Loucy (cell line): Measurements from ENCODE around the gene PPP1R16B.
A peak's percentile ranks its signal among the peaks of the same experiment; 100 is the strongest.

Experiments
- H2AFZ ChIP-seq: fragments of 200-600 bp; sonication (generic); 2 replicates; pipeline ENCODE4 v1.6.0; 2016; ENCODE audit warnings: antibody characterized with exemption, mild to moderate bottlenecking, low read length, moderate library complexity
- H3F3A ChIP-seq: fragments of 200-600 bp; 2 replicates; pipeline ENCODE4 v1.6.0; 2016; ENCODE audit warnings: antibody characterized with exemption, low read depth, mild to moderate bottlenecking
- H3K27me3 ChIP-seq: fragments of 200-600 bp; sonication (generic); 2 replicates; pipeline ENCODE4 v1.6.1; 2014; ENCODE audit warnings: low read length, mild to moderate bottlenecking; ENCODE audit not compliant: insufficient read depth, poor library complexity, severe bottlenecking
- H3K36me3 ChIP-seq: fragments of 200-600 bp; sonication (generic); 2 replicates; pipeline ENCODE4 v1.6.1; 2016; ENCODE audit warnings: low read length; ENCODE audit not compliant: insufficient read depth
- H3K4me1 ChIP-seq: fragments of 200-600 bp; sonication (generic); 2 replicates; pipeline ENCODE4 v1.5.1; 2014; ENCODE audit warnings: low read length, mild to moderate bottlenecking; ENCODE audit not compliant: insufficient read depth, poor library complexity, severe bottlenecking
- H3K4me2 ChIP-seq: fragments of 200-600 bp; sonication (generic); 2 replicates; pipeline ENCODE4 v1.6.0; 2014; ENCODE audit warnings: antibody characterized with exemption, low read length, low read depth, mild to moderate bottlenecking; ENCODE audit not compliant: poor library complexity, severe bottlenecking
- H3K4me3 ChIP-seq: fragments of 200-600 bp; sonication (generic); 2 replicates; pipeline ENCODE4 v1.5.1; 2014; ENCODE audit warnings: low read length, mild to moderate bottlenecking, mixed read lengths; ENCODE audit not compliant: poor library complexity, severe bottlenecking
- H3K79me2 ChIP-seq: fragments of 200-600 bp; sonication (generic); 2 replicates; pipeline ENCODE4 v1.6.1; 2014; ENCODE audit warnings: low read length; ENCODE audit not compliant: insufficient read depth
- H3K9ac ChIP-seq: fragments of 200-600 bp; sonication (generic); 2 replicates; pipeline ENCODE4 v1.6.0; 2014; ENCODE audit warnings: mild to moderate bottlenecking, low read depth, low read length, moderate library complexity; ENCODE audit not compliant: poor library complexity, severe bottlenecking
- H3K9me2 ChIP-seq: fragments of 200-600 bp; sonication (generic); replicated peaks from 2 replicates; pipeline ENCODE4 v1.6.1; 2016; ENCODE audit warnings: low read depth, low read length, mixed read lengths
- H3K9me3 ChIP-seq: fragments of 200-600 bp; sonication (generic); 2 replicates; pipeline ENCODE4 v1.6.1; 2014; ENCODE audit warnings: mild to moderate bottlenecking, antibody characterized with exemption, low read length, low read depth; ENCODE audit not compliant: insufficient read depth
- H4K20me1 ChIP-seq: fragments of 200-600 bp; sonication (generic); 2 replicates; pipeline ENCODE4 v1.6.0; 2014; ENCODE audit warnings: antibody characterized with exemption, low read length, mild to moderate bottlenecking; ENCODE audit not compliant: insufficient read depth, poor library complexity, severe bottlenecking
- CTCF ChIP-seq: fragments of 200-600 bp; sonication (generic); conservative IDR thresholded peaks from 2 replicates; pipeline ENCODE4 v1.5.1; 2014; ENCODE audit warnings: mild to moderate bottlenecking, antibody characterized with exemption, low read length
- EZH2phosphoT487 ChIP-seq: fragments of 200-600 bp; IDR thresholded peaks from 2 replicates; pipeline ENCODE4 v1.6.1; 2018; ENCODE audit warnings: antibody characterized with exemption, mild to moderate bottlenecking, moderate library complexity, borderline replicate concordance

The PPP1R16B gene

GRCh38 chr20:38926142-38926933 lies 120.8 kb downstream of the PPP1R16B start, which contains the start of gene FAM83D:
Gene FAM83D, plus strand, starts transcription at chr20:38926417. Its CDS starts 26 bp downstream, at chr20:38926443.
- H2AFZ ChIP-seq = peak within 1 kb of the TSS; percentile 71
- peaks cover 24% of the 10 kb centered on the region for H4K20me1 ChIP-seq
- H3K4me3 ChIP-seq = peak within 1 kb of the TSS; percentile 87
- peaks cover 8% of the 10 kb centered on the region for H3K27me3 ChIP-seq
- peak within 1 kb of the TSS; percentile 96 for H3K4me2 ChIP-seq
- peaks cover 33% of the 10 kb centered on the region for H3K4me1 ChIP-seq
- peaks cover 51% of the 10 kb centered on the region for H3K79me2 ChIP-seq
- no peaks in the 10 kb centered on the region for H3K9me3 ChIP-seq
- no peak for TF ChIP-seq EZH2phosphoT487
- TF ChIP-seq CTCF = no peak
- H3K36me3 ChIP-seq = no peaks in the 10 kb centered on the region
- H3K9me2 ChIP-seq = no peaks in the 10 kb centered on the region
- peak within 1 kb of the TSS; percentile 97 for H3K9ac ChIP-seq
- H3F3A ChIP-seq = no peaks in the 10 kb centered on the region

GRCh38 chr20:38926934-38927616 lies 121.6 kb downstream of the PPP1R16B start:
- H3K9me2 ChIP-seq = no peaks in the 10 kb centered on the region
- H3K27me3 ChIP-seq = peaks cover 8% of the 10 kb centered on the region
- no peaks in the 10 kb centered on the region for H3F3A ChIP-seq
- H4K20me1 ChIP-seq = peaks cover 31% of the 10 kb centered on the region
- H3K4me2 ChIP-seq = peak overlapping the region; percentile 96
- peaks cover 59% of the 10 kb centered on the region for H3K79me2 ChIP-seq
- peaks cover 40% of the 10 kb centered on the region for H3K4me1 ChIP-seq
- H3K9me3 ChIP-seq = no peaks in the 10 kb centered on the region
- peak overlapping the region; percentile 71 for H2AFZ ChIP-seq
- peak overlapping the region; percentile 87 for H3K4me3 ChIP-seq
- TF ChIP-seq CTCF (no peak), EZH2phosphoT487 (no peak)
- no peaks in the 10 kb centered on the region for H3K36me3 ChIP-seq
- H3K9ac ChIP-seq = peak overlapping the region; percentile 97

- Histone ChIP-seq H2AFZ (no peak overlapping the region), H3K36me3 (no peaks in the 10 kb centered on the region), H4K20me1 (peaks cover 39% of the 10 kb centered on the region), H3K4me2 (peak overlapping the region; percentile 96), H3K9me2 (no peaks in the 10 kb centered on the region), H3K4me3 (peak overlapping the region; percentile 87), H3K27me3 (peaks cover 8% of the 10 kb centered on the region), H3K9ac (peak overlapping the region; percentile 97), H3K9me3 (no peaks in the 10 kb centered on the region), H3K79me2 (peaks cover 68% of the 10 kb centered on the region), H3F3A (no peaks in the 10 kb centered on the region), H3K4me1 (peaks cover 50% of the 10 kb centered on the region)
- TF ChIP-seq EZH2phosphoT487 (no peak), CTCF (no peak)
Measured at GRCh38 chr20:38927902-38928578, 122.5 kb downstream of the PPP1R16B start.
